BJ (cell line): Measurements from ENCODE around the gene GPSM1. TPM values are rescaled to one million over a fixed set of nuclear protein-coding genes. Genes with fewer than 3 reads are reported as not detected.
"Not testable (repeated sequence)": the region's sequence is repeated elsewhere in the genome, so short reads cannot be mapped to it uniquely, and the experiment has no call there.

Experiments
- CTCF ChIA-PET: fragments of 350-600 bp; formaldehyde crosslinking; extraction: SDS; loops from one replicate; lab custom pipeline; 2021; ENCODE audit warnings: antibody characterized with exemption, inconsistent platforms; lab: Yijun Ruan, JAX
- POLR2A ChIA-PET: fragments of 300-600 bp; sonication (Branson Sonifier 250); formaldehyde crosslinking; extraction: SDS; loops from one replicate; lab custom pipeline; 2021; ENCODE audit warnings: antibody characterized with exemption; lab: Charles Lee
- DNase-seq: peaks from one replicate; pipeline ENCODE4 v3.0.0-alpha.2; 2011; ENCODE audit warnings: low read depth
- H3K27me3 ChIP-seq: 2 replicates; pipeline ENCODE4 v1.6.0; 2011; ENCODE audit warnings: low read length; ENCODE audit not compliant: control insufficient read depth, insufficient read depth
- H3K36me3 ChIP-seq: 2 replicates; pipeline ENCODE4 v1.5.1; 2011; ENCODE audit warnings: low read length; ENCODE audit not compliant: control insufficient read depth, insufficient read depth
- H3K4me3 ChIP-seq: 2 replicates; pipeline ENCODE4 v1.5.1; 2011; ENCODE audit warnings: low read depth, mild to moderate bottlenecking, control low read depth, low read length
- CTCF ChIP-seq: IDR thresholded peaks from 2 replicates; pipeline ENCODE4 v1.5.1; 2011; ENCODE audit warnings: low read depth, mild to moderate bottlenecking, control low read depth, inconsistent platforms, low read length, moderate library complexity; ENCODE audit not compliant: insufficient read depth
- polyA plus RNA-seq: library from polyadenylated mRNA; depleted of rRNA; stranded (reverse); fragments of >200 nt; gene quantifications from 2 replicates; pipeline ENCODE4 v1.2.3, GENCODE V29; 2011; rRNA removed

The GPSM1 gene
- polyA plus RNA-seq, 1 experiment = 33.1 TPM

DNA sequence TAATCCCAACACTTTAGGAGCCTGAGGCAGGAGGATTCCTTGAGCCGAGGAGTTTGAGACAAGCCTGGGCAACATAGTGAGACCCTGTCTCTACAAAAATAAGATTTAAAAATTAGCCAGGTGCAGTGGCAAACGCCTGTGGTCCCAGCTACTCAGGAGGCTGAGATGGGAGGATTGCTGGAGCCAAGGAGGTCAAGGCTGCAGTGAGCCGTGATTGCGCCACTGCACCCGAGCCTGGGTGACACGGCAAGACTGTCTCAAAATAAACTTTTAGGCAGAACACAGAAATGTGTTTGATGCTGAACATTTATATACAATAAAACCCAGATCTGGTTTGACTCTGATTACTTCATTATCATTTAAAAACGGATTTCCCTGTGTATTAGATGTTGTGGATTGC lies 78.1 kb downstream of the GPSM1 start:
- DNase-seq = no peak
- Histone ChIP-seq H3K4me3 (no peak overlapping the region), H3K36me3 (peaks cover 17% of the 10 kb centered on the region), H3K27me3 (no peaks in the 10 kb centered on the region)
- no peak for TF ChIP-seq CTCF
- ChIA-PET CTCF (interaction anchor here (0.6 kb wide), 1 partner anchor 93 kb away, joined by 3 read pairs; no protein-coding TSS in a partner anchor), POLR2A (no interaction called here)

GRCh38 chr9:136405904-136406303 lies 78.6 kb downstream of the GPSM1 start:
- peaks cover 17% of the 10 kb centered on the region for H3K36me3 ChIP-seq
- DNase-seq, H3K4me3 ChIP-seq, H3K27me3 ChIP-seq, POLR2A ChIA-PET: not testable (repeated sequence)
- CTCF ChIA-PET = interaction anchor here (0.6 kb wide), 1 partner anchor 93 kb away, joined by 3 read pairs; no protein-coding TSS in a partner anchor

DNA sequence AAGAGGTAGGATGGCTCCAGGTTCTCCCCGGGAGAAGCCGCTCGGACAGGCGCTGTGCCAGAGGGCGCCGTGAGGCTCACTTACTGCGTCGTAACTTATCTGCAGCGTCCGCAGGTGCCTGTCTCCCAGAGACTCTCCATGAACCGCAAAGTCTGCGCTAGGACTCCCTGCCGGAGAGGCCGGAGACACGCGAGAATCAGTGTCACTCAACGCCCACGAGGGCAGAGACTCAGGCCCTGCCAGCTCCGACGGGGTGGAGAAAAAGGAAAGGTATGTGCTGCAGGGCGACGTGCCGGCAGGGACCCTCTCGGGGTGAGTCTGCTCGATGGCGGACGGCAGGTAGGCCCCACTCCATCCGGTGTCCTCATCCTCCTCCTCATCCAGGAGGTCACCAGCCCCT lies 79.7 kb downstream of the GPSM1 start:
- H3K4me3 ChIP-seq, POLR2A ChIA-PET, DNase-seq, H3K27me3 ChIP-seq: not testable (repeated sequence)
- CTCF ChIA-PET = interaction anchor here (0.5 kb wide), 1 partner anchor 516 kb away, joined by 4 read pairs; no protein-coding TSS in a partner anchor
- peaks cover 17% of the 10 kb centered on the region for H3K36me3 ChIP-seq

DNA sequence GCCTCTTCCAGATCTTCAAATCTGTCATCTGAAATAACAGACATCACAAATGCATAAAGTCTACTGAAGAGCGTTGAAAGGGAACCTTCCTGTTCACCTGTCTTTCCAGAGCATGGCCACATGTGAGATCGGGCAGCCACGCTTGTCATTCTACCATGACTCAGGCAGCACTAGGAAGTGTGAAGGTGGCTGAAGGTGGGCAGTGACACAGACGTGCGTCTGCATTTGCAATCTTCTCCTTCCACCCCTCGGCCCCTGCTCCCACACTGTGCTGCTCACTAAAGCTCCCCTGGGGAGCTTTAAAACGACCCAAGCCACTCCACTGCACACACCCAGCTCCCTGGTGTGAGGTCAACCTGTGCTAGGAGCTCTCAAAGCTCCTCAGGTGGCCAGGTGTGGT lies 80.6 kb downstream of the GPSM1 start:
- TF ChIP-seq CTCF = no peak
- H3K27me3 ChIP-seq = no peaks in the 10 kb centered on the region
- CTCF ChIA-PET = interaction anchor here (0.7 kb wide), 1 partner anchor 95 kb away, joined by 3 read pairs; no protein-coding TSS in a partner anchor
- peaks cover 20% of the 10 kb centered on the region for H3K36me3 ChIP-seq
- no peak for DNase-seq
- H3K4me3 ChIP-seq = no peak overlapping the region
- POLR2A ChIA-PET = no interaction called here

Other genes starting within 250 kb of the GPSM1 start
- 14.7 and 19.2 TPM in 2 replicates for gene NACC2, start 232.2 kb upstream of the GPSM1 start, polyA plus RNA-seq
- 12.3 and 20.7 TPM in 2 replicates for gene TMEM250, start 208.7 kb upstream of the GPSM1 start, polyA plus RNA-seq
- gene LHX3, start 122.4 kb upstream of the GPSM1 start, polyA plus RNA-seq = not detected in 2 replicates
- 7.0 and 7.2 TPM in 2 replicates for gene QSOX2, start 81.7 kb upstream of the GPSM1 start, polyA plus RNA-seq
- not detected in 2 replicates for gene CCDC187, start 23.4 kb upstream of the GPSM1 start, polyA plus RNA-seq
- 7.2 and 8.5 TPM in 2 replicates for gene DNLZ, start 36.2 kb downstream of the GPSM1 start, polyA plus RNA-seq
- 12.9 and 21.3 TPM in 2 replicates for gene CARD9, start 46.1 kb downstream of the GPSM1 start, polyA plus RNA-seq
- gene SNAPC4, start 72.6 kb downstream of the GPSM1 start, polyA plus RNA-seq = 1.6 and 1.7 TPM in 2 replicates
- 25.1 and 28.0 TPM in 2 replicates for gene ENTR1, start 83.1 kb downstream of the GPSM1 start, polyA plus RNA-seq
- 43.9 and 61.6 TPM in 2 replicates for gene PMPCA, start 83.1 kb downstream of the GPSM1 start, polyA plus RNA-seq
- 3.7 and 5.6 TPM in 2 replicates for gene INPP5E, start 112.3 kb downstream of the GPSM1 start, polyA plus RNA-seq
- 15.5 and 24.4 TPM in 2 replicates for gene SEC16A, start 155.5 kb downstream of the GPSM1 start, polyA plus RNA-seq
- gene NOTCH1, start 218.5 kb downstream of the GPSM1 start, polyA plus RNA-seq = 0.97 and 1.3 TPM in 2 replicates